Stomach smooth muscle (tissue), 2 donors: ENCODE measurements around the gene TTLL6.

Experiments
- H3K27ac ChIP-seq: one replicate; pipeline ENCODE4 v1.7.0; 2013; ENCODE audit warnings: mild to moderate bottlenecking, low read length, inconsistent platforms
- H3K27me3 ChIP-seq, 2 donors: one replicate each; pipeline ENCODE4 v1.7.0; 2013; ENCODE audit warnings: low read length in 2 of 2; ENCODE audit not compliant: insufficient read depth in 2 of 2, control insufficient read depth in 1 of 2
- H3K36me3 ChIP-seq, 2 donors: one replicate each; pipeline ENCODE4 v1.7.0; 2013; ENCODE audit warnings: low read length in 2 of 2; ENCODE audit not compliant: control insufficient read depth in 2 of 2, insufficient read depth in 2 of 2
- H3K4me1 ChIP-seq: one replicate; pipeline ENCODE4 v1.7.0; 2013; ENCODE audit warnings: low read length; ENCODE audit not compliant: control insufficient read depth, insufficient read depth
- H3K4me3 ChIP-seq, 2 donors: one replicate each; pipeline ENCODE4 v1.7.0; 2013; ENCODE audit warnings: low read length in 2 of 2
- H3K9ac ChIP-seq, 2 donors: one replicate each; pipeline ENCODE4 v1.7.0; 2013; ENCODE audit warnings: low read length in 2 of 2, mild to moderate bottlenecking in 1 of 2
- H3K9me3 ChIP-seq, 2 donors: one replicate each; pipeline ENCODE4 v1.7.0; 2013; ENCODE audit warnings: low read length in 2 of 2; ENCODE audit not compliant: control insufficient read depth in 2 of 2
- donor health status: healthy.
- donor health status: Pancreatic carcinoma.

The TTLL6 gene

DNA sequence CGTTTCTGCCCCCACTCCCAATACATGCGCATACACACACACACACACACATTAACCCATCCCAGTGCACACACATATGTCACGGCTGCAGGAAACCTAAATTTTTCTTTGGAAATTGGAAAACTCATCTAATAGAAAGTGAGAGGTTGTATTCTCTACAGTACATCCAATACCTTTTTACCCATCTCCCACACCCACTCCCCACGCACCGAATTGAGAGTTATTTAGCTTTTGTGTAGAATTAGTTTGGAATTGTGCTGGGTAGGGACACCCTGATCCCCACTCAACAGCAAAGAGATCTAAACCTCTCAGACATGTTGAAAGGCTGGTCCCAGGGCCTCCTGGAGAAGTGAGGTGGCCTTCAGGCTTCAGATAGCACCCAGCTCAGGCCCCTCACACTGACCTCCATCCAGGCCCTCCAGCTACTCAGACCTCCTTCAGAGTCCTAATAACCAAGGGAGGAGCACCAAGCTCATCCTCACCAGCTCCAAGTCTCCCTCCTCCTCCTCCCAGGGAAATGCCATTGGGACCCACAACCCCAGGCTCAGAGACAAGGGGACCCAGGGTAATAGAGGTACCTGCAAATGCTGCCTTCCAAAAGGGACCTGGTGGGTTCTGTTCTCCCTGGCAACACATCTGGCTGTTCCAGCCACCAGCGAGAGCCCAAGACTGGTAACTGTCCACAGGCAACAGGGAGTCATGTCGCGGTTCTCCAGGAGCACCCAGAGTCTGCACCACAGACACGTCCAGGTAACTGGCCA lies 89.4 kb downstream of the TTLL6 start:
- Histone ChIP-seq H3K4me3 (no peak overlapping the region), H3K9ac (no peak overlapping the region), H3K9me3 (no peaks in the 10 kb centered on the region), H3K27me3 (peaks cover 88 to 97% of the 10 kb centered on the region in 2 donors), H3K4me1 (peaks cover 29% of the 10 kb centered on the region), H3K36me3 (no peaks in the 10 kb centered on the region), H3K27ac (no peak overlapping the region)

GRCh38 chr17:48726916-48727286 lies 90.1 kb downstream of the TTLL6 start:
- H3K27ac ChIP-seq, result no peak overlapping the region
- peaks cover 89 to 97% of the 10 kb centered on the region in 2 donors for H3K27me3 ChIP-seq
- peaks cover 29% of the 10 kb centered on the region for H3K4me1 ChIP-seq
- no peak overlapping the region for H3K9ac ChIP-seq
- no peaks in the 10 kb centered on the region for H3K9me3 ChIP-seq
- no peaks in the 10 kb centered on the region for H3K36me3 ChIP-seq
- H3K4me3 ChIP-seq, result no peak overlapping the region

GRCh38 chr17:48726114-48726915 lies 90.7 kb downstream of the TTLL6 start:
- Histone ChIP-seq H3K4me3 (no peak overlapping the region), H3K27ac (no peak overlapping the region), H3K27me3 (peaks cover 88 to 97% of the 10 kb centered on the region in 2 donors), H3K9ac (no peak overlapping the region), H3K36me3 (no peaks in the 10 kb centered on the region), H3K4me1 (peaks cover 29% of the 10 kb centered on the region), H3K9me3 (no peaks in the 10 kb centered on the region)

DNA sequence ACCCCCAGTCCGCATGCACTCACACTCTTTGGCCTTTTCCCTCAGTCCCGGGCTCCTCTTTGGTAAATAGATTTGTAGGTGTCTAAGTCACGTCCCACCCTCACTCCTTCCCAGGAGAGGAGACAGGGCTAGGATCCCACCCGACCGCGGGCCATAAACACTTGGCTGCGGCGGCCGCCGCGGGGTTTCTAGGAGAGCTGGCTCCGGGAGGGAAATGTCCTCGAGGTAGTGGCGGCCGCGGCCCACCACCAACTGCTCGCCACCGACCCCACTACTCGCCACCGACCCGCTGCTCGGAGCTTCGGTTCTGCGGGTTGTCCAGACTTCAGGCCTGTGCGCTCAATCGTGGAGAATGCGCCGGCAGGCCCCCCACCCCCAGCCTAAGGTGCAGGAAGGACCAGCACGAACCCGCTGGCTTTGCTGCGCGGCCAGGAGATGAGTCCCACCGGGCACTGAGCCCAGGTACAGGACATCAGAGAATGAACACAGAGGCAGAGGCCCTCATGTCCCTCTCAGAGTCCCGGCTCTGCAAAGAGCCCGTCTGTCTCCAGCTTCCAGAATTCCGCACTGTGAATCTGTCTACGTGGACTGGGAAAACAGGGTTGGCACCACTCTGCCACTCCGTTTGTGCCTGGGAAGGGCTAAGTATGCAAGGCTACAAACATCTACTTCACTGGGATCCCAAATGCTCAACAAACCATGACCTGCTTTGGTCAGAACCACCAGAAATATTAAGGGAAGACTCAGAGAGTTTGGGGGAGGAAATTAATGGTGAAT lies 91.6 kb downstream of the TTLL6 start:
- Histone ChIP-seq H3K36me3 (no peaks in the 10 kb centered on the region), H3K27me3 (peaks cover 91 to 100% of the 10 kb centered on the region in 2 donors), H3K4me3 (peak overlapping the region in 1 of 2 donors; percentile 29), H3K9me3 (no peaks in the 10 kb centered on the region), H3K9ac (no peak overlapping the region), H3K27ac (no peak overlapping the region), H3K4me1 (peaks cover 29% of the 10 kb centered on the region)

- Histone ChIP-seq H3K9me3 (no peaks in the 10 kb centered on the region), H3K27ac (no peak overlapping the region), H3K9ac (no peak overlapping the region), H3K4me3 (peak overlapping the region; percentile 17 to 29), H3K4me1 (peaks cover 31% of the 10 kb centered on the region), H3K36me3 (no peaks in the 10 kb centered on the region), H3K27me3 (peaks cover 91 to 100% of the 10 kb centered on the region in 2 donors)
Measured at GRCh38 chr17:48725004-48725287, 92.1 kb downstream of the TTLL6 start.

DNA sequence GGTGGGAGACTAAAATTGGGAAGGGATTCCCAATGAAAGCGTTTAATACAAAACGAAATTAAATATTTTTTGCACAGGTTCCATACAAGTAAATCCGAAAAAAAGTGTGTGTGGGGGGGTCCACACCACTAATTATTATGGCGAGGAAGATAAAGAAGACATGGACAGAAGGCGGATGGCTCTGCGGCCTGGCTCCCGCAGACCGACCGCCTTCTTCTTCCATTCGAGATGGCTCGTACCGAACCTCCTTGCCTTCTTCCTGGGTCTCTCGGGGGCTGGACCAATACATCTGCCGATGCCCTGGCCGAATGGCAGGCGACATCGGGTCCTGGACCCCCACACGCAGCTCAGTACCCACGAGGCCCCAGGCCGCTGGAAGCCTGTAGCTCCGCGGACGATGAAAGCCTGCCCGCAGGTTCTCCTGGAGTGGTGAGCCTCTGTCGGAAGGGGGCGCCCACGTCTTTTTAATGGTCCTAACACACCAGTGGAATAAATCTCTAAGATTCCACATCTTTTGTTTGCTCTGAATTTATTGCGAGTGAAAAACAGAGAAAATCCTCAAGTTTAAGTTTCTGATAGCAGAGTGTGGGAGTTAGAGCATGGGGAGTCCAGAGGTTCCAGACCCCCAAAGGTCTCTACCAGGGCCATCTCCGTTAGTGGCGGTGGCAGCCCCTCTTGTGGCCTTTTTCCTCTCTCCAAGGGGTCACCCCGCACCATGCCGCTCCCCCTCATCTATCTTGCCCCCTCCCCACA lies 92.6 kb downstream of the TTLL6 start:
- Histone ChIP-seq H3K9me3 (no peaks in the 10 kb centered on the region), H3K27ac (no peak overlapping the region), H3K4me1 (peaks cover 31% of the 10 kb centered on the region), H3K4me3 (peak overlapping the region; percentile 17 to 29), H3K36me3 (no peaks in the 10 kb centered on the region), H3K9ac (peak overlapping the region in 1 of 2 donors; percentile 7), H3K27me3 (peaks cover 90 to 100% of the 10 kb centered on the region in 2 donors)

GRCh38 chr17:48723423-48724250 lies 93.4 kb downstream of the TTLL6 start:
- peaks cover 95 to 100% of the 10 kb centered on the region in 2 donors for H3K27me3 ChIP-seq
- no peak overlapping the region for H3K27ac ChIP-seq
- no peaks in the 10 kb centered on the region for H3K36me3 ChIP-seq
- H3K9ac ChIP-seq, result no peak overlapping the region
- H3K4me3 ChIP-seq, result peak overlapping the region in 1 of 2 donors; percentile 29
- H3K4me1 ChIP-seq, result peaks cover 33% of the 10 kb centered on the region
- no peaks in the 10 kb centered on the region for H3K9me3 ChIP-seq

DNA sequence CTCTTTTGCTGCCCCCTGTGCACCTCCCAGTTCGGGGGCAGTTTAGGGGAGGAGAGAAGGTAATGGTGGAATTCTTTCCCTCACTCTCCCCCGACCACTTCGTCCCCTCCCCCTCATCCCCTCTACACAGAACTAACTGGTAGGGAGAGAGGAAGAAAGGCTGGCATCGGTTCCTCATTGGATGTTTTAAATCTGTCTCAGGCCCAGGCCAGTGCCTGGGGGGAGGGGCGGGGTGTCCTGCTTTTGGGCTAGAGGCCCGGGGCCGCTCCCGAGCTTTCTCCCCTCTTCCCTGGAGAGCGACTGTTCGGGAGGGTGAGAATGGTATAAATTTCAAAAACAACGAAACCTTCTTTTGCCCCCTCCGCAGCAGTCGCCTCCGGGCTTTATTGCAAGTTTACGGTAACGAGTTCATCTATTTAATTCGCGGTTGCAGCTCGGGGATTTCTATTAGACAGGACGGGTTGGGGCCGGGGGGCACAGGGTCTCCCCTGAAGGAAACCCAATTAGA lies 94.1 kb downstream of the TTLL6 start, which contains the start of gene PRAC2:
Gene PRAC2 (plus strand): TSS at position 271 of the 508 bp plus-strand sequence. CDS start 1,226 bp downstream, outside the sequence.
- peaks cover 95 to 100% of the 10 kb centered on the region in 2 donors for H3K27me3 ChIP-seq
- H3K4me1 ChIP-seq, result peaks cover 27% of the 10 kb centered on the region
- H3K4me3 ChIP-seq, result peak within 1 kb of the TSS in 1 of 2 donors; percentile 29
- no peaks in the 10 kb centered on the region for H3K36me3 ChIP-seq
- no peak within 1 kb of the TSS for H3K27ac ChIP-seq
- H3K9me3 ChIP-seq, result no peaks in the 10 kb centered on the region
- H3K9ac ChIP-seq, result no peak within 1 kb of the TSS

- H3K4me3 ChIP-seq, result no peak within 1 kb of the TSS
- peaks cover 93 to 100% of the 10 kb centered on the region in 2 donors for H3K27me3 ChIP-seq
- H3K9me3 ChIP-seq, result no peaks in the 10 kb centered on the region
- no peak within 1 kb of the TSS for H3K27ac ChIP-seq
- no peak within 1 kb of the TSS for H3K9ac ChIP-seq
- peaks cover 25% of the 10 kb centered on the region for H3K4me1 ChIP-seq
- H3K36me3 ChIP-seq, result no peaks in the 10 kb centered on the region
Measured at GRCh38 chr17:48722201-48722907, 94.7 kb downstream of the TTLL6 start, which contains the start of gene PRAC1. PRAC1 (minus strand) TSS chr17:48722518; CDS start chr17:48722392, 126 bp downstream.
